HG03442 (cell line): ENCODE results near the gene FLNB.

ENCODE experiments used
- ATAC-seq: cut with Tn5 transposase; IDR thresholded peaks from one replicate; pipeline ENCODE4 v1.9.1; 2021; ENCODE audit warnings: mild to moderate bottlenecking, moderate library complexity; ENCODE audit not compliant: unreplicated experiment

Gene FLNB

DNA sequence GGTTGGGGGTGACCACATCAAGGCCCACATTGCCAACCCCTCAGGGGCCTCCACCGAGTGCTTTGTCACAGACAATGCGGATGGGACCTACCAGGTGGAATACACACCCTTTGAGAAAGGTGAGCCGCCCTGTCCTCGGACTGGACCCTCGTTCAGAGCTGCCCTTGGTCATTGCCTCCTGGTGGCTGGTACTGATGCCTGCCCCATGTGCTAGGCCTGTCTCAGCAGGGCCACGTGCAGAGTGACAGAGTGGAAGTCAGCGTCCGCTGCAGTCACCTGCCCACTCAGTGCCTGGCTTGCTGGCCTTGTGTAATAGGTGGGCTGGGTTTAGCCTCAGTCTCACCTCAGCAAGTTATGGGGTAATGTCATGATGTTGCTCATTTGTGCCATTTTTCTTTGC is 116.2 kb downstream of the FLNB start:
- ATAC-seq: no peak

DNA sequence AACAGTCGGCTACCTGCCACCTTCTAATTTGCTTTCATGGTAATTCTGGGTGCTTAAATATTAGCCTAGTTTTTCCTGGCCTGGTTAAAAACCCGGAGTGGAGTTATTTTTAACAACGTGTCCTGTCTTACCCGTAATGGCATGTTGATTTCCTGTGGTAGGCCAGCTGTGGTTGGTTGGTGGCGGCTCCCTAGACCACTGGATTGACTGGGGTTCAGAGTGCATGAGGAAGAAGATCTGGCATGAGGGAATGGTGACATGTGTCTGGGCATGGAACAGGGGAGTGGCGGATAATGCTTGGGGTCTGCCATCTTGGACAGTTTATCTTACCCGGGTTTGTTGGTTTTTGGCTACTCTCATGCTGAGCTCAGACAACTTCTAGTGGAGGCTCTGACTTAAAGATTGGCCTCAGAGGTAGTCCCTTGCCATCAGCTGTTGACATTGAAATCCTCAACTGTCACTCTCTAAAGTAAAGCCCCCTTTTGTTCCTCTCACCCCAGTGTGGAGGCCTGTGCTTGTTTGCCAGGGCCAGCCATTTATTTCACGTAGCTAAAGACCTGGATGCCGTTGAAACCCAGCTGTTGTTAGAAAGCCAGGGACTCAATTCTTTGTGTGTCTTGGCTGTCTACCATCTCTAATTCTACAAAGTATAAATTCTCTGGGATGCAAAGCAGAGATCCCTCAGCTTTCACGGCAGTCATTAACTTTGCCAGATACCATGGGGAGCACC is 121.0 kb downstream of the FLNB start:
- no peak for ATAC-seq

DNA sequence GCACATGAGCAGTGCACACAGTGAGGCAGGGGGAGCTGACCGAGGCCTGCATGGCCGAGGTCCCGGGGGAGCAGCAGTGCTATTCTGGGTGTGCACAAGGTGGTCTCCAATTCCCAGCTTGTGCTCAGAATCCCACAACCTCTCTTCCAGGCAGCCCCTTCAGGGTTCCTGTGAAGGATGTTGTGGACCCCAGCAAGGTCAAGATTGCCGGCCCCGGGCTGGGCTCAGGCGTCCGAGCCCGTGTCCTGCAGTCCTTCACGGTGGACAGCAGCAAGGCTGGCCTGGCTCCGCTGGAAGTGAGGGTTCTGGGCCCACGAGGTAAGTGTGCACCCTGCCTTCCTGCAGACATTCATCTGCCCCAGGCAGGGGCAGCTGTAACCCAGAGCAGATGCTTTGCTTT is 122.4 kb downstream of the FLNB start:
- no peak for ATAC-seq

DNA sequence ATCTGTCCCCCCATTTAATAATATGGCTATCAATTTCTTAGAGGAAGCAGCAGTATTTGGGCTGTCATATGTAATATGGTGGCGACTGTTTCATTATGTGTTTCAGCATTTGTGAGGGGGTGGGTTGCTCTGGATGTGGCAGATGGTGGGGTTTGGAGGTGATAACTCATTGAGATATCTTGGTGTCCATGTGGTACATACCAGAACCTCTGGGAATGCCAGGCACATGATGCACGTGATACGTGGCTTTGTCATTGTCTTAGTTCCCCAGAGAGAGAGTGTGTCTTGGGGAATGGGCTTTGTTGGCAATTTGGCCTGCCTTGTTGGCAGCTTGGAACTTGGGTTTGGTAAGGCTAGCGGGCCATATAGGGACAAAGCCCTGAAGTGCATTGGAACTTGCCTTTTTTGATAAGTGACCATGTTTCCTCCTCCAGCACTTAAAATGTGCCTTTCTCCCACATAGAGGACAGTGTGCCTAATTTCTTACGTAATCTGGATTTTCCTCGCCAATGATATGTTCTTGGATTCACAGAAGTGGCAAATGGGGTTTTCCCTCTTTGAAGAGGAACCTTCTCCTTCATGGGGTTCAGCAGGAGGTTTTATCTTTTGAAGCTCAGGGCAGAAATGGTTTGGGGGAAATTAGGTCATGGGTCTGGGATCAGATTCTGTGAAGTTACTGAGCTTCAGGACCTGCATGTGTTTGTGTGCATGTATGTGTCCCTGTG is 123.0 kb downstream of the FLNB start:
- no peak for ATAC-seq

DNA sequence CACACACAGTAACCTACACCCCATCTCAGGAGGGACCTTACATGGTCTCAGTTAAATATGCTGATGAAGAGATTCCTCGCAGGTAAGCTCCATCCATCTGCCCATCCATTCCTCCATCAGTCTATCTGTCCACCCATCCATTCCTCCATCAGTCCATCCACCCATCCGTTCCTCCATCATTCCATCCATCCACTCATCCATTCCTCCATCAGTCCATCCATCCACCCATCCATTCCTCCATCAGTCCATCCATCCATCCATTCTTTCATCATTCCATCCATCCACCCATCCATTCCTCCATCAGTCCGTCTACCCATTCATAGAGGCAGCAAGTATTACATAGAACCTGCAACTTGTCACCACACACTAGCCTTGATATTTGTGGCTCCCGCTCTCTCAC is 124.6 kb downstream of the FLNB start:
- ATAC-seq: no peak

DNA sequence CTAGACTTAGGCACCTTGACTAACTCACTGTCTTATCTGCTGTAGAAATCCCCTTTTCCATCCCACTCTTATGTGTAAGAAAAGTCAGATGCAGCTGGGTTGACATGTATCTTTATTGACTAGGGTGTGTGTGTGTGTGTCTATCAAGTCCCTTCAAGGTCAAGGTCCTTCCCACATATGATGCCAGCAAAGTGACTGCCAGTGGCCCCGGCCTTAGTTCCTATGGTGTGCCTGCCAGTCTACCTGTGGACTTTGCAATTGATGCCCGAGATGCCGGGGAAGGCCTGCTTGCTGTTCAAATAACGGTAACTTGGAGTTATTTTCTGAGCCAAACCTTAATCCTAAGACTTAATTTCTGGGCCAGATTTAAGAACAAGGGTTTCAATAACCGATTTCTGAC is 126.2 kb downstream of the FLNB start:
- no peak for ATAC-seq

DNA sequence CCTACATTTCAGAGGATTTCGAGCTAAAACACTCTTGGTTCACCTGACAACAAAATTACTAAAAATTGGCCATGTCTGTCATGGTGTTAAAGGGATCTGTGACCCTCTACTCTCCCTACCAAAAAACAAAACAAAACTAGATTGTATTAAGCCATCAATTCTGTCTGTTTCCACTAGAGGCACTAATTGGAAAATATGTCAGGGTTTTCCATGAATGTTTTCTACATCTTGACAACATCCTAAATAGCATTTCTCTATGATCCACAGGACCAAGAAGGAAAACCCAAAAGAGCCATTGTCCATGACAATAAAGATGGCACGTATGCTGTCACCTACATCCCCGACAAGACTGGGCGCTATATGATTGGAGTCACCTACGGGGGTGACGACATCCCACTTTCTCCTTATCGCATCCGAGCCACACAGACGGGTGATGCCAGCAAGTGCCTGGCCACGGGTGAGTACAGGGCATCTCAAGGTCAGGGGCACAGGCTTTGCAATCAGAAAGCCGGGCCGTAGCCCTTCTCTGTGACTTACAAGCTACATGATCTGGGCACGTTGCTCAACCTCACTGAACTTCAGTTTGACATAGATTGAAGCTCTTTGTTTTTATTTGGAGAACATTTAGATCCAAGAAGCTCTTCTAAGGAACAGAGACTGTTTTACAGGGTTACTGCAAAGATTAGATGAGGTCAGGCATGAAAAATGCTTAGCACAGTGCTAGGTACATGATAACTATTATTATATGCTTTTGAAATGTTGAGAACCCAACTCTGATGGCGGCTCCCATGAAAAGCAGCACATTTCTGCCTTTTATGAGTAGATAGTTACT is 127.7 kb downstream of the FLNB start:
- no peak for ATAC-seq

DNA sequence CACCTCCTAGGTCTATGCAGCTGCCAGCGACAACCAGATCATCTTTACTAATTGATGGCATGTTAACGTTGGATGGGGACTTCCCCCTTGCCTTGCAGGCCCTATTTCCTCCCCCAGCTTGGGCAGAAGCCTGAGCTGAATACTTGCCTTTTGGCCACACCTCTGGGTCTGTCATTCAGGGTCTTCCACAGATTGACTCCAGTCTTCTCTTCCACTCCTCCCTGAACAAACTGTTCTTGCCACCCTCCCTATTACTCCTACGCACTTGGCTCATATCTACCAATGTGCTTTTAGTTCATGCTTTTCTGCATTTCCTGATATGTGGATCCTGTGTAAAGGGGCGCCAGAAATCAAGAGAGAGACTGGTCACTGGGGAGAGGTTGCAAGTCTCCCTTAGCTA is 129.1 kb downstream of the FLNB start:
- ATAC-seq: no peak

DNA sequence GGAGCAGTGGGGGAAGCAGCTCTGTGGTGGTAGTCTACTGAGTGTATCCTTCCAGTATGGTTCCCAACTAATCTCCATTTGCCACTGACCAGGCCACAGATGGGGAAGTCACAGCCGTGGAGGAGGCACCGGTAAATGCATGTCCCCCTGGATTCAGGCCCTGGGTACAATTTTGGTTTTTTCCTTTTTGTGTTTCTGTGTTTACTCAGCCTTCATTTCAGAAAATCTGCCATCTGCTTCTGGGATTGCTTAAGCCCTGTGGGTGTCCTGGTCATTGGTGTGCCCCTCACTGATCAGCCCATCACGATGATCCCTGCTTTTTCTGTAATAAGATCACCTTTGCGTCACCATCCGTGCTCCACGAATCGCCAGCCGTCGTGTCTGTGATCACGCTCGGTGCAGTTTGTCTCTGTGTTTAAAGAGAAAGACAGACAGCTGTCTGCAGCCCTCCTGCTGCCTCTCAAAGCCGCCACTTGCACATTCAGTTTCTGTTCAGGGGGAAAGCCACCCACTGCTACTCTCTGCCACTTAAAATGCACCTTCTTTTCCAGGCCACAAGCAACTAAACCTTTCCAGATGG is 133.6 kb downstream of the FLNB start:
- no peak for ATAC-seq

DNA sequence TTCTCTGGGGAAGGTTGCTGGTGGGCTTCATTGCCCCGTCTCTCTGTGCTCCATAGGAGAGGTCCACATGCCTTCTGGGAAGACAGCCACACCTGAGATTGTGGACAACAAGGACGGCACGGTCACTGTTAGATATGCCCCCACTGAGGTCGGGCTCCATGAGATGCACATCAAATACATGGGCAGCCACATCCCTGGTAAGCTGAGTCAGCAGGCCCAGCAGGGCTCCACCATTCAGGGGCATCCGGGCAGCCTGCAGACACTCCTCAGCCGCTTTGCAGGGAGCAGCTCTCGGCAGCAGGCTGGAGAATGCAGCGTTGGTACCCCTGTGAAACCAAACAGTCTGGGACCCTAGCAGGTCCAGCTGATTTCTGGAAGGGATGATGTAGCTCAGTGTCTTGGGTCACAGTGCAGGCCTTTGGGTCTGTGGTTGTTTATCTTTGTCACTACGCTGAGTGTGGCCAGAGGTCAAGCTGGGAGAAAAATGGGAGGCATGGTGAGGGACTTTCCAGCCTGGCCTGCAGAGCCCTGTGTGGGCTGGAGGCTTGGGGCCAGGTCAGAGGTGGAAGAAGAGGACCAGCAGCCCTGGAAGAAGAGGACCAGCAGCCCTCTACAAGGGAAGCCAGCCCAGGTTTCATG is 135.3 kb downstream of the FLNB start:
- no peak for ATAC-seq

DNA sequence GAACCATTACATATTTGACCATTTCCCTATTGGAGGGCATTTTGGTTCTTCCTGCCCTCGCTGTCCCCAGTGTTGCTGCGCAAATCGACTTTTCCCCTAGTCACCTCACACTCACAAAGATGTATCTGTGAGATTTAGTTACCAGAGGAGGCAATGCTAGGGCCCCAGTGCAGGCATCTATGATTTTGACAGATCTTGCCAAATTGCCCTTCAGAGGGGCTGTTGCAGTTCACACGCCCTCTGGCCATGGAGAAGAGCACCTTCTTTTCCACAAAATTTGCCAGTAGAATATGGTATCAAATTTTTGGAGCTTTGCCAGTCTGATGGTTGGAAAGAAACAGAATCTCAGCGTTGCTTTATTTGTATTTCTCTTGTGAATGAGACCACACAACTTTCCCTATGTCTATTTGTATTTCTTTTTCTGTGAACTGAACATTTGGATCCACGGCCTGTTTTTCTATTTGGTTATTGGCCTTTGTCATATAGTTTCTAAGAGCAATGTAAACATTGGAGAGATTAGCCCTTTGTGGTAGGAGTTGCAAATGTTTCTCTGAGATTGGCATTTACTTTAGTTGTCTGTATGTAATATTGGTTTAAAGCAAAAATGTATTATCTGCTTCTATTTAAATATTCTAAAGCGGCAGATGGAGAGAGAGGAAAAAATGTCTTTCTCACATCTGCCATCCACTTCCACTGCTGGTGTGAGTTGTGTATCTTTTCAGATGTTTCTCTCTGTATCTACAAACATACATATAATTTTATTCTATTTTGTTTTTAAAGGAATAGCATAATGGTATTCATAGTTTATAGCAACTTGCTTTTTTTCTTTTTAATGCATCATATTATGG is 136.5 kb downstream of the FLNB start:
- ATAC-seq: no peak

DNA sequence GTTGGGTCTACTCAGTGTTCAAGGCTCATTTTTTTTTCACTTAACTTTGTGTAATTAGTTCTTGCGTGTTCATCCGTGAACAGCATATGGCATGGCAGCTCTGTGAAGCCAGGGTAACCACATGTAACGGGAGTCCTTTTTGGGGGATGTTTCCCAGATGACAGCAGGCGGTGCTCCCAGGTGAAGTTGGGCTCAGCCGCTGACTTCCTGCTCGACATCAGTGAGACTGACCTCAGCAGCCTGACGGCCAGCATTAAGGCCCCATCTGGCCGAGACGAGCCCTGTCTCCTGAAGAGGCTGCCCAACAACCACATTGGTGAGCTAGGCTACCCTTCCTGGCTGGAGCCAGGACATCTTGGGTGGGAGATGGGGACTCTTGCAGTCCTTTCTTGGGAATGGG is 139.8 kb downstream of the FLNB start:
- ATAC-seq: no peak

DNA sequence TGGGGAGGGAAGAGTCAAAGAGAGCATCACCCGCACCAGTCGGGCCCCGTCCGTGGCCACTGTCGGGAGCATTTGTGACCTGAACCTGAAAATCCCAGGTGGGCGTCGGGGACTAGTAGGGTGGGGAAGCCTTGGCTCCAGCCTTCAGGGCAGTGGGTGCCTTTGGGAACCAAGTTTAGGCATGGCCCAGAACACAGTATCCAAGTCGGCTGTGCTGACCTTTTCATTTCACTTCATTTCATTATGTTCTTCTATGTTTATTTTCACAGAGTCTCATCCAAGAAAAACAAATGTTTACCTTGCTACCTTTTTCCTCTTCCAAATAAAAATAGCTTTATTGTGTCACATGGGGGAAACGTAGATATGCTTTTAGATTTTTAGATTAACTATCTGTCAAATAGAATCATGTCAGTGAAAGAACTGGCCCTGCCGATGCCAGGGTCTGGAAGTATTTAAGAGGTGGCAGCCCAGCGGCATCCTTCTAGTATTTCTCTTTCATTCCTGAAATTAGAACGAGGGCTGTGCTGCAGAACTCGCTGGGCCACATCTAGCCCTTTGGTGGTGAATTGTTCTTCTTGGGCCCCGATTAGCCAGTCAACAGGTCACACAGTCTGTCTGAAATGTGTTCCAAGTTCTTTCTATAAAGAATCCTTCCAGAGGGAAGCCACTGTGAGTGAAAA is 142.0 kb downstream of the FLNB start:
- ATAC-seq: no peak

DNA sequence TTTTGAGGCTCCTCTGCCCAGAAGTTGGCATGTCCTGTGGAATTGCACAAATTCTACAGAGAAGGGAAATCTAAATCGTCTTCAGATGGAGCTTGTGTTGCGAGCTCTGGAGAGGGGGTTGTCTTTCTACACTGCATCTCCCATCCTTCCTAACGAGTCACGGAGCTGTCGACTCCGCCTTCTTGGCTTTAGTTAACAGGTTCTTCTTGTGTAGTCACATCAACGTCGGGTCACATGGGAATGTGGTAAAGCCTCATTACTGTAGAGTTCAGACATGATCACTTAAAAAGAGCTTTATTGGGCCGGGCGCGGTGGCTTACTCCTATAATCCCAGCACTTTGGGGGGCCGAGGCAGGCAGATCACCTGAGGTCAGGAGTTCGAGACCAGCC is 142.6 kb downstream of the FLNB start:
- ATAC-seq: no peak

DNA sequence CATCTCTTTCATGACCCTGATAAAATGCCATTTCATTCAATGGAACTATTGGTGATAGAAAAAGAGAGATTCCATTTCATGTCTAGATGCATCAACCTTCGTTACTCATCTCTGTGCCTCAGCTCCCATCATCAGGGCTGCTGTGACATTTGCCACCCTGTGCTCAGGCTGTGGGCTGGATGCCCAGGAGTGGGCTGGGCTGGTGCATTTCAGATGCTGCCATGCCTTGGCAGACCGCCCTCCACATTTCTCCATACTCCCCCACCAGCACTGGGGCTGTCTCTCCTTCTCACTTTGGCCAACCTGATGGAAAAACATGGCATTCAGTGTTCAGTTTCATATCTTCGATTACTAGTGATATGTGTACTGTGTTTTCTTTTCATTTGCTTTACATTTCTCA is 143.4 kb downstream of the FLNB start:
- ATAC-seq: no peak

DNA sequence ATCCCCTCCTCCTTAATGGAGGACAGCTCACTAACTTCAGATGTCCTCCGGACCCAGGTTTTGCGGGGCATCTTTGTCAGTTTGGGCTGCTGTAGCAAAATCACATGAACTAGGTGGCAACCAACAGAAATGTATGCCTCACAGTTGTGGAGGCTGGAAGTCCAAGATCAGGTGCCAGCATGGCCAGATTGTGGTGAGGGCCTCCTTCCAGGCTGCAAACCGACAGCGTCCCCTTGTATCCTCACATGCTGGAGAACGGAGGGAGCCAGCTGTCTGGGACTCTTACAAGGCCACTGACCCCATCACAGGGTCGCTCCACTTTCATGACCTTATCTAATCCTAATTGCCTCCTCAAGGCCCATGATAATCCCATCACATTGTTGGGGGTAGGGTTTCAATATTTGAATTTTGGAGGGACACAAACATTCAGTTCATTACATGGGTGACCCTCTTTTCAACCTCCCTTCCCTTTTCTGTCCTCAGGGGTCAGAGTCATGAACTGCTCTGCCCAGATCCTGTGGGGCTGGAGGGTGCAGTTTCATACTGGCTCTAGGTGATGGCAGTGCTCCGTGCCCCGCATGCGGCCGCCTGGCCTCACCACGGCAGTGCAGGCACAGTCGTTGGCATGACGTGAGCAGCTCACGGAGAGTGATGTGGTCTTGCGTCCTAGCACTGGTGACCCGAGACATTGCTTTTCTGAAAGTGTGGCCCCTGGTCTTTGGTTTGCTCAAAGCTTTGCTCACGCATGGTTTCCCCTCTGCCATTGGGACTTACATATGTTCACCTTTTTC is 144.2 kb downstream of the FLNB start:
- no peak for ATAC-seq

DNA sequence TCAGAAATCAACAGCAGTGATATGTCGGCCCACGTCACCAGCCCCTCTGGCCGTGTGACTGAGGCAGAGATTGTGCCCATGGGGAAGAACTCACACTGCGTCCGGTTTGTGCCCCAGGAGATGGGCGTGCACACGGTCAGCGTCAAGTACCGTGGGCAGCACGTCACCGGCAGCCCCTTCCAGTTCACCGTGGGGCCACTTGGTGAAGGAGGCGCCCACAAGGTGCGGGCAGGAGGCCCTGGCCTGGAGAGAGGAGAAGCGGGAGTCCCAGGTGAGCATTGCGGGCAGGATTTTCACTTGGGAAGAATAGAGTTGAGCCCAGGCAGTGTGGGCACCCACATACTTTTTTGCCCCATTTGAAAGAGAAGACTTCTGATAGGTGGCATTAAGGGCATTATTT is 145.1 kb downstream of the FLNB start:
- ATAC-seq: no peak

DNA sequence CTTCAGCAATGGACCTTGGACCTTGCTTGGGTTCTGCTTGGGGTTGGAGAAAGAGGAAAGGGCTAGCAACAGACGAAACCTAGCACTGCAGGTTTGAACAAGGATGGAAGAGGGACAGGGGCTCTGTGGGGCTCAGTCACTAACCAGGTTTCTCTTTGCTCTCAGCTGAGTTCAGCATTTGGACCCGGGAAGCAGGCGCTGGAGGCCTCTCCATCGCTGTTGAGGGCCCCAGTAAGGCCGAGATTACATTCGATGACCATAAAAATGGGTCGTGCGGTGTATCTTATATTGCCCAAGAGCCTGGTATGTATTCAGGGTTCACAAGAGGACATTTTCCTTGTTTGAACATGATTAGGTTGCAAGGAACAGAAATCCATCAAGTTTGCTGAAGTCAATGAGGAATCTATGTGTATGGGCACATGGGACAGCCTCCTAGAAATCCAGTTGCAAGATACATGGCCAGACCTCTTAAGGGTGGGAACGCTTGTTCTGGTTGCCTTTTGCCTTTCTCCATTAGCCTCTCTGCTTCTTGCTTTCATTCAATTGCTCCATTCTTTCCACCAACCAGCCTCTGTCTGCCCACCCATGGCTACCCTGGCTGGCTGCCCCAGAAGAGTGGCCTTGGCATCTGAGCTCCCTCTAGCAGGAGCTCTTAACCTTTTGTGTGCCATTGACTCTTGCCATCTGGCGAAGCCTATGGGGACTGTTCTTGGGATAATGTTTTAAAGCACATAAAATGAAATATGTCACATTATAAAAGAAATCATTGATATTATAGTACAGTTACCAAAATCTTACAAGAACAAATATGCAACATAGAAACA is 146.6 kb downstream of the FLNB start:
- no peak for ATAC-seq
